GM23338 (cell line): ENCODE results near the gene COL4A3. TPM values are rescaled to one million over a fixed set of nuclear protein-coding genes. Genes with fewer than 3 reads are reported as not detected.

ENCODE experiments used
- ATAC-seq: fragments of 200-7000 bp; cut with Tn5 transposase; 3 replicates; pipeline ENCODE4 v1.9.1; 2020
- DNase-seq: peaks from one replicate; pipeline ENCODE4 v3.0.0-alpha.2; 2015; ENCODE audit warnings: low spot score
- H2AFZ ChIP-seq: fragments of 200-600 bp; sonication (generic); 2 replicates; pipeline ENCODE4 v1.8.0; 2016; ENCODE audit warnings: antibody characterized with exemption, mild to moderate bottlenecking, moderate library complexity
- H3F3A ChIP-seq: fragments of 200-600 bp; sonication (generic); replicated peaks from 2 replicates; pipeline ENCODE4 v1.8.0; 2017; ENCODE audit warnings: antibody characterized with exemption, mixed run types, low read depth
- H3K27ac ChIP-seq: fragments of 200-600 bp; sonication (generic); 2 replicates; pipeline ENCODE4 v1.6.1; 2016; ENCODE audit warnings: low read depth
- H3K27me3 ChIP-seq: fragments of 200-600 bp; sonication (generic); 2 replicates; pipeline ENCODE4 v1.8.0; 2016; ENCODE audit warnings: mild to moderate bottlenecking, mixed run types, moderate library complexity; ENCODE audit not compliant: insufficient read depth
- H3K36me3 ChIP-seq: fragments of 200-600 bp; sonication (generic); 2 replicates; pipeline ENCODE4 v1.8.0; 2016; ENCODE audit warnings: mild to moderate bottlenecking; ENCODE audit not compliant: insufficient read depth
- H3K4me1 ChIP-seq: fragments of 200-600 bp; sonication (generic); 2 replicates; pipeline ENCODE4 v1.8.0; 2016; ENCODE audit warnings: mild to moderate bottlenecking, moderate library complexity; ENCODE audit not compliant: insufficient read depth
- H3K4me2 ChIP-seq: fragments of 200-600 bp; sonication (generic); 2 replicates; pipeline ENCODE4 v1.7.1; 2017; ENCODE audit warnings: mixed run types
- H3K4me3 ChIP-seq: fragments of 200-600 bp; sonication (generic); 2 replicates; pipeline ENCODE4 v1.6.1; 2016; ENCODE audit warnings: mixed run types
- H3K79me2 ChIP-seq: fragments of 200-600 bp; sonication (generic); replicated peaks from 2 replicates; pipeline ENCODE4 v1.8.0; 2017; ENCODE audit warnings: mild to moderate bottlenecking; ENCODE audit not compliant: insufficient read depth
- H3K9me2 ChIP-seq: fragments of 200-600 bp; sonication (generic); 2 replicates; pipeline ENCODE4 v1.8.0; 2017; ENCODE audit not compliant: insufficient read depth
- H4K20me1 ChIP-seq: fragments of 200-600 bp; sonication (generic); replicated peaks from 2 replicates; pipeline ENCODE4 v1.8.0; 2017; ENCODE audit warnings: mild to moderate bottlenecking; ENCODE audit not compliant: insufficient read depth
- H3K27ac Mint-ChIP-seq: 2 replicates; pipeline ENCODE4 v1.8.0; 2020; ENCODE audit warnings: inconsistent platforms, mild to moderate bottlenecking, moderate library complexity, mixed read lengths
- H3K27me3 Mint-ChIP-seq: 3 replicates; pipeline ENCODE4 v1.8.0; 2022; ENCODE audit warnings: low read depth, mild to moderate bottlenecking, moderate library complexity, mixed read lengths, inconsistent platforms; ENCODE audit not compliant: insufficient read depth, poor library complexity
- H3K36me3 Mint-ChIP-seq: 3 replicates; pipeline ENCODE4 v1.8.0; 2021; ENCODE audit warnings: low read depth, mild to moderate bottlenecking, inconsistent platforms, moderate library complexity, mixed read lengths
- H3K4me1 Mint-ChIP-seq: 3 replicates; pipeline ENCODE4 v1.8.0; 2020; ENCODE audit warnings: mild to moderate bottlenecking, inconsistent platforms, mixed read lengths
- H3K4me3 Mint-ChIP-seq: 3 replicates; pipeline ENCODE4 v1.8.0; 2021; ENCODE audit warnings: moderate library complexity, mild to moderate bottlenecking, inconsistent platforms, mixed read lengths
- H3K9me3 Mint-ChIP-seq: 3 replicates; pipeline ENCODE4 v1.8.0; 2020; ENCODE audit warnings: moderate library complexity, mild to moderate bottlenecking, inconsistent platforms, mixed read lengths
- ETS1 ChIP-seq: IDR thresholded peaks from 2 replicates; pipeline ENCODE4 v1.6.1; 2016; ENCODE audit warnings: antibody characterized with exemption
- EZH2phosphoT487 ChIP-seq: fragments of 200-600 bp; sonication (generic); IDR thresholded peaks from one replicate; pipeline ENCODE4 v1.8.1; 2018; ENCODE audit warnings: antibody characterized with exemption; ENCODE audit not compliant: unreplicated experiment
- POLR2AphosphoS5 ChIP-seq: IDR thresholded peaks from 2 replicates; pipeline ENCODE4 v1.6.1; 2016; ENCODE audit warnings: antibody characterized with exemption, low read depth
- REST ChIP-seq: IDR thresholded peaks from one replicate; pipeline ENCODE4 v1.6.1; 2018; ENCODE audit warnings: antibody characterized with exemption; ENCODE audit not compliant: unreplicated experiment
- ZNF462 ChIP-seq: fragments of 250-450 bp; sonication (Bioruptor Pico); IDR thresholded peaks from 2 replicates; pipeline ENCODE4 v1.5.0; 2020; ENCODE audit warnings: mild to moderate bottlenecking, moderate library complexity
- polyA plus RNA-seq: library from polyadenylated mRNA; unstranded; fragments of >200 nt; fragmentation: Nextera tagmentation; extraction: Ambion mirVana; gene quantifications from 2 replicates; pipeline ENCODE4 v1.2.1, GENCODE V29; 2016
- total RNA-seq: library from RNA; depleted of rRNA; stranded (reverse); fragments of >200 nt; shearing (Covaris generic); gene quantifications from 2 replicates; pipeline ENCODE4 v1.2.3, GENCODE V29; 2014

COL4A3 gene
- total and polyA plus RNA-seq, 2 experiments from 2014 or later = 1.1 to 3.5 TPM

DNA sequence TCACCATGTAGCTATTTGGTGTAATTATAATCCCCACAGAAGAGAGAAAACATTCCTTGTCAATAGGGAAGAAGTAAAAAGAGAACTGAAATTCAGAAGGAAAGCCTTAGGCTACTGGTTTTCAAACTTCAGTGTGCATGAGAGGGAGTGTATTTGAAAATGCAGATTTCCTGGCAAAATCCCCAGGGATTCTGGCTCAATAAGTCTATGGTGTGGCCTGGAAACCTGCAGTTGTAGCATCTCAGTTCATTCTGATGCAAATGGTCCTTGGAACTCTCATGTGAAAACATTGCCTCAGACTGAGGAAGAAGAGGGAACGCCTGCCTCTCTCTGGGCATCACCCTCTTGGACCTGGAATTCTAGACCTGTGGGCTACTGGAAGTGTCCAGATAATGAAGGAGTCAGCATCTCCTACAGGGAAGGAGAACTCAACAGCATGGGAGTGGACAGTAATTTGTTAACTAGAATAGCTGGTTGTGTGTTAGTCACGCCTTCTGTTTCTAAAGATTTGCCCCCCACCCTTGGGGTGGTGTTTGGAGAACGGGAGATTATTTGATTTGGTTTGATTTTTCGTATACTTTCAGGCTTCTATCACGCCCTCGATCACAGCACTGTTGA is 21.3 kb downstream of the COL4A3 start:
- Histone ChIP-seq H3K9me2 (peaks cover 22% of the 10 kb centered on the region), H3K79me2 (no peaks in the 10 kb centered on the region), H3F3A (no peaks in the 10 kb centered on the region), H2AFZ (no peak overlapping the region), H3K36me3 (no peaks in the 10 kb centered on the region), H3K27ac (peak overlapping the region; percentile 11; the same call in 1 of the 2 replicates), H3K4me2 (peak overlapping the region; percentile 66), H3K4me3 (no peak overlapping the region), H3K4me1 (peaks cover 26% of the 10 kb centered on the region), H3K27me3 (no peaks in the 10 kb centered on the region), H4K20me1 (no peaks in the 10 kb centered on the region)
- H3K4me1 Mint-ChIP-seq = peaks cover 33% of the 10 kb centered on the region
- DNase-seq (no peak), ATAC-seq (no peak)
- TF ChIP-seq ZNF462 (CRISPR knock-in tag) (no peak), POLR2AphosphoS5 (no peak)
- H3K9me3 Mint-ChIP-seq = no peaks in the 10 kb centered on the region; the same call in 1 of the 3 replicates
- H3K27ac Mint-ChIP-seq = no peak overlapping the region
- peaks cover 2% of the 10 kb centered on the region for H3K27me3 Mint-ChIP-seq
- no peak overlapping the region for H3K4me3 Mint-ChIP-seq
- H3K36me3 Mint-ChIP-seq = no peaks in the 10 kb centered on the region; the same call in 2 of the 3 replicates

DNA sequence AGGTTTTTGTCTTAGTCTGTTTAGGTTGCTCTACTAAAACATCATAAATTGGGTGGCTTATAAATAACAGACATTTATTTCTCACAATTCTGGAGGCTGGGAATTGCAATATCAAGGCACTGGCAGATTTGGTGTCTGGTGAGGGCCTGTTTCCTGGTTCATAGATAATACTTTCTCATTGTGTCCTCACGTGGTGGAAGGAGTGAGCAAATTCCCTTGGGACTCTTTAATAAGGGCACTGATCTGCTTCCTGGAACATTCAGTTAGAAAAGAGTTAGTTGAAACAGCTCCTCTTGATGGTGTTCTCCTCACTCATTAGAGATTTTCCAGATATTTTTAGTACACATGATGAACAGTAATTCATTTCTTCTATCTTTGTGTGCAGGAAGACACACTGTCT is 22.3 kb downstream of the COL4A3 start:
- Histone ChIP-seq H3K36me3 (no peaks in the 10 kb centered on the region), H3K4me2 (no peak overlapping the region), H3K9me2 (peaks cover 22% of the 10 kb centered on the region), H3K4me3 (no peak overlapping the region), H3K79me2 (no peaks in the 10 kb centered on the region), H2AFZ (no peak overlapping the region), H3K27me3 (no peaks in the 10 kb centered on the region), H3F3A (no peaks in the 10 kb centered on the region), H3K27ac (no peak overlapping the region), H4K20me1 (no peaks in the 10 kb centered on the region), H3K4me1 (peaks cover 29% of the 10 kb centered on the region)
- Mint-ChIP-seq H3K36me3 (no peaks in the 10 kb centered on the region; the same call in 2 of the 3 replicates), H3K27ac (no peak overlapping the region), H3K27me3 (peaks cover 2% of the 10 kb centered on the region), H3K4me3 (no peak overlapping the region), H3K9me3 (no peaks in the 10 kb centered on the region; the same call in 1 of the 3 replicates), H3K4me1 (peaks cover 39% of the 10 kb centered on the region)
- ATAC-seq (no peak), DNase-seq (no peak)
- no peak for TF ChIP-seq EZH2phosphoT487
- TF ChIP-seq ETS1 = no peak
- TF ChIP-seq REST = no peak
